GM12878 (cell line): ENCODE data around the gene HMCES. TPM values are rescaled to one million over a fixed set of nuclear protein-coding genes. Genes with fewer than 3 reads are reported as not detected.

ENCODE experiments used
- BACH1 ChIP-seq: fragments of 450-650 bp; IDR thresholded peaks from 2 replicates; pipeline ENCODE4 v1.6.1; 2017; ENCODE audit warnings: mild to moderate bottlenecking, borderline replicate concordance
- BCL11A ChIP-seq: IDR thresholded peaks from 2 replicates; pipeline ENCODE4 v1.6.1; 2011; ENCODE audit warnings: low read depth, low read length
- BHLHE40 ChIP-seq, 2 experiments: fragments of 450-650 bp in 1 of 2; IDR thresholded peaks; 2 replicates each; pipeline ENCODE4 v1.6.1; 2011 to 2017; ENCODE audit warnings: low read depth in 2 of 2, borderline replicate concordance in 1 of 2, improper control_type of control experiment in 1 of 2, low read length in 1 of 2, mild to moderate bottlenecking in 1 of 2
- BMI1 ChIP-seq: fragments of 450-650 bp; IDR thresholded peaks from 2 replicates; pipeline ENCODE4 v1.6.1; 2016; ENCODE audit warnings: mild to moderate bottlenecking, moderate library complexity, borderline replicate concordance
- CHD1 ChIP-seq: IDR thresholded peaks from 2 replicates; pipeline ENCODE4 v1.6.1; 2012; ENCODE audit warnings: low read depth, low read length, improper control_type of control experiment
- CREM ChIP-seq: IDR thresholded peaks from 2 replicates; pipeline ENCODE4 v1.6.1; 2014; ENCODE audit warnings: antibody characterized with exemption, low read depth
- DPF2 ChIP-seq: fragments of 450-650 bp; IDR thresholded peaks from 2 replicates; pipeline ENCODE4 v1.6.1; 2017; ENCODE audit warnings: mild to moderate bottlenecking
- EP300 ChIP-seq, 2 experiments: fragments of 150-350 bp in 1 of 2; IDR thresholded peaks; 2 replicates each; pipeline ENCODE4 v1.6.1; 2011 to 2012; ENCODE audit warnings: low read depth in 2 of 2, low read length in 2 of 2, borderline replicate concordance in 1 of 2, improper control_type of control experiment in 1 of 2, inconsistent platforms in 1 of 2; ENCODE audit not compliant: control insufficient read depth in 1 of 2
- ETV6 ChIP-seq, 2 experiments: fragments of 450-650 bp in 1 of 2; IDR thresholded peaks in 1 of 2; conservative IDR thresholded peaks in 1 of 2; 2 replicates each; pipeline ENCODE4 v1.6.1; 2014; ENCODE audit warnings: antibody characterized with exemption in 1 of 2, borderline replicate concordance in 1 of 2, low read depth in 1 of 2, mild to moderate bottlenecking in 1 of 2, moderate library complexity in 1 of 2
- FOS ChIP-seq: IDR thresholded peaks from 3 replicates; pipeline ENCODE4 v1.6.1; 2011; ENCODE audit warnings: borderline replicate concordance; ENCODE audit not compliant: insufficient read length; ENCODE audit errors: extremely low read depth
- FOXM1 ChIP-seq: IDR thresholded peaks from 2 replicates; pipeline ENCODE4 v1.6.1; 2012; ENCODE audit warnings: low read depth, mild to moderate bottlenecking, inconsistent platforms, low read length, moderate library complexity
- GABPA ChIP-seq: IDR thresholded peaks from 2 replicates; pipeline ENCODE4 v1.6.1; 2014; ENCODE audit warnings: antibody characterized with exemption, low read depth, mild to moderate bottlenecking, inconsistent platforms
- IKZF2 ChIP-seq, 2 experiments: fragments of 450-650 bp; IDR thresholded peaks; 2 replicates each; pipeline ENCODE4 v1.6.1; 2017; ENCODE audit warnings: mild to moderate bottlenecking in 2 of 2, moderate library complexity in 2 of 2
- JUNB ChIP-seq: IDR thresholded peaks from 2 replicates; pipeline ENCODE4 v1.6.1; 2016; ENCODE audit warnings: antibody characterized with exemption, mild to moderate bottlenecking
- MEF2A ChIP-seq: IDR thresholded peaks from 2 replicates; pipeline ENCODE4 v1.6.1; 2011; ENCODE audit warnings: low read depth, mild to moderate bottlenecking, low read length, moderate library complexity; ENCODE audit not compliant: insufficient read depth
- MYB ChIP-seq: fragments of 150-350 bp; IDR thresholded peaks from 2 replicates; pipeline ENCODE4 v1.6.1; 2014; ENCODE audit warnings: mild to moderate bottlenecking, low read depth, low read length, borderline replicate concordance
- NFIC ChIP-seq: IDR thresholded peaks from 2 replicates; pipeline ENCODE4 v1.6.1; 2012; ENCODE audit warnings: low read depth, mild to moderate bottlenecking, inconsistent platforms, low read length, moderate library complexity
- SP1 ChIP-seq: IDR thresholded peaks from one replicate; pipeline ENCODE4 v1.6.1; 2011; ENCODE audit warnings: low read depth, low read length
- TCF3 ChIP-seq: IDR thresholded peaks from 2 replicates; pipeline ENCODE4 v1.6.1; 2012; ENCODE audit warnings: low read depth, mild to moderate bottlenecking, low read length, borderline replicate concordance; ENCODE audit not compliant: insufficient read depth
- ZBED1 ChIP-seq: IDR thresholded peaks from 2 replicates; pipeline ENCODE4 v1.6.1; 2016; ENCODE audit warnings: borderline replicate concordance
- polyA plus RNA-seq, 11 experiments: library from polyadenylated mRNA; depleted of rRNA in 4 of 11; unstranded in 6 of 11; stranded (reverse) in 5 of 11; fragments of >200 nt; fragmentation: Nextera tagmentation in 4 of 11; fragmentation: Illumina TruSeq in 1 of 11; extraction: Ambion mirVana in 4 of 11; extraction: Trizol in 1 of 11; gene quantifications; 1 replicate in 1 of 11; 2 replicates in 10 of 11; pipeline versions ENCODE4 v1.2.1 to v1.2.3, GENCODE V29; 2011 to 2016; ENCODE audit warnings: inconsistent platforms in 2 of 11, missing spikeins in 2 of 11, low read depth in 1 of 11
- total RNA-seq, 4 experiments: library from RNA; depleted of rRNA in 3 of 4; stranded (reverse); fragments of >200 nt in 3 of 4; fragmentation: Illumina TruSeq in 1 of 4; extraction: Trizol in 1 of 4; gene quantifications; 2 replicates each; pipeline versions ENCODE4 v1.2.1 to v1.2.3, GENCODE V29; 2013 to 2021
- TF ChIP-seq, protein P1 (sequence below): fragments of 450-650 bp; IDR thresholded peaks from 2 replicates; pipeline ENCODE4 v1.6.1; 2017; ENCODE audit warnings: low read depth, mild to moderate bottlenecking, moderate library complexity
- TF ChIP-seq, protein P2 (sequence below): IDR thresholded peaks from 2 replicates; pipeline ENCODE4 v1.6.1; 2011; ENCODE audit warnings: low read depth, low read length, improper control_type of control experiment, borderline replicate concordance
- TF ChIP-seq, protein P3 (sequence below): IDR thresholded peaks from 2 replicates; pipeline ENCODE4 v1.6.1; 2011; ENCODE audit warnings: mild to moderate bottlenecking, low read depth, low read length, moderate library complexity; ENCODE audit not compliant: insufficient replicate concordance
- TF ChIP-seq, protein P4 (sequence below): IDR thresholded peaks from 2 replicates; pipeline ENCODE4 v1.6.1; 2012; ENCODE audit warnings: mild to moderate bottlenecking, low read depth, low read length

The HMCES gene
- total and polyA plus RNA-seq, 10 of the 15 experiments (the other 5 are each of a cell fraction or from before 2014, with no cell fraction given), result 12.4 to 49.8 (median 27.0) TPM

DNA sequence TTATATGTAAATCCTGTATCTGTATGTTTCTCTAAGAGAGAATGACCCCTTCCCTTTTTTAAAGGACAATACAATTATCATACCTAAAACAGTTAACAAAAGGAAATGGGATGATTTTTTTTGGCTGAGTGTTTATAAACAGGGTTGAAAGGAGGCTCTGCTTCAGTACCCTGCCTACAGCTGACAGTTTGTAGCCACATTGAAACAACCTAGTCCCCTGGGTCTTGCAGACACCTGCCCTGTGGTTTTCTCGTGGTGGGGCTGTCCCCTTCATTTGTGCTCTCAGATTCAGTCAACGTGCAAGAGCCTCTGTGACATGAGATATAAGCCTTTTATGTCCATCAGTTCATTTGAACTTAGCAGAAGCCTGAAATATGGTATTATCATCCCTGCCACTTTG, 2.3 kb upstream of the HMCES start (continued):
- TF ChIP-seq EP300 (IDR thresholded peaks at IDR 0.05; ENCODE audit: borderline replicate concordance in 1 of 2, control insufficient read depth in 1 of 2, low read depth in 2 of 2, low read length in 2 of 2) (peak; percentile 92 to 97), SP1 (peak; percentile 52), ZBED1 (peak; percentile 89; the same call in 1 of the 2 replicates), ETV6 (conservative IDR thresholded peaks at IDR 0.05 in 1 of 2, IDR thresholded peaks at IDR 0.05 in 1 of 2; ENCODE audit: borderline replicate concordance in 1 of 2, low read depth in 1 of 2) (peak in 1 of 2 experiments; percentile 82; a peak in 2 of 4 replicates), NFIC (peak; percentile 85), CHD1 (no peak), BMI1 (peak; percentile 54; the same call in 1 of the 2 replicates), JUNB (peak; percentile 57), FOXM1 (peak; percentile 87; the same call in 1 of the 2 replicates), MYB (peak; percentile 89), BCL11A (peak; percentile 90), CREM (peak; percentile 86), GABPA (0 out of 2 replicates have a peak, but pooled peaks have one; percentile 41), FOS (no peak), DPF2 (peak; percentile 83), BHLHE40 (IDR thresholded peaks at IDR 0.05; ENCODE audit: borderline replicate concordance in 1 of 2, low read depth in 2 of 2, low read length in 1 of 2) (peak; percentile 91), IKZF2 (IDR thresholded peaks at IDR 0.05) (peak; percentile 80 to 81; a peak in 3 of 4 replicates), MEF2A (peak; percentile 77; the same call in 1 of the 2 replicates), BACH1 (peak; percentile 80; the same call in 1 of the 2 replicates), TCF3 (peak; percentile 99)
- TF ChIP-seq, protein P1, sequence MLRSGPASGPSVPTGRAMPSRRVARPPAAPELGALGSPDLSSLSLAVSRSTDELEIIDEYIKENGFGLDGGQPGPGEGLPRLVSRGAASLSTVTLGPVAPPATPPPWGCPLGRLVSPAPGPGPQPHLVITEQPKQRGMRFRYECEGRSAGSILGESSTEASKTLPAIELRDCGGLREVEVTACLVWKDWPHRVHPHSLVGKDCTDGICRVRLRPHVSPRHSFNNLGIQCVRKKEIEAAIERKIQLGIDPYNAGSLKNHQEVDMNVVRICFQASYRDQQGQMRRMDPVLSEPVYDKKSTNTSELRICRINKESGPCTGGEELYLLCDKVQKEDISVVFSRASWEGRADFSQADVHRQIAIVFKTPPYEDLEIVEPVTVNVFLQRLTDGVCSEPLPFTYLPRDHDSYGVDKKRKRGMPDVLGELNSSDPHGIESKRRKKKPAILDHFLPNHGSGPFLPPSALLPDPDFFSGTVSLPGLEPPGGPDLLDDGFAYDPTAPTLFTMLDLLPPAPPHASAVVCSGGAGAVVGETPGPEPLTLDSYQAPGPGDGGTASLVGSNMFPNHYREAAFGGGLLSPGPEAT, result peak; percentile 87
- TF ChIP-seq, protein P2, sequence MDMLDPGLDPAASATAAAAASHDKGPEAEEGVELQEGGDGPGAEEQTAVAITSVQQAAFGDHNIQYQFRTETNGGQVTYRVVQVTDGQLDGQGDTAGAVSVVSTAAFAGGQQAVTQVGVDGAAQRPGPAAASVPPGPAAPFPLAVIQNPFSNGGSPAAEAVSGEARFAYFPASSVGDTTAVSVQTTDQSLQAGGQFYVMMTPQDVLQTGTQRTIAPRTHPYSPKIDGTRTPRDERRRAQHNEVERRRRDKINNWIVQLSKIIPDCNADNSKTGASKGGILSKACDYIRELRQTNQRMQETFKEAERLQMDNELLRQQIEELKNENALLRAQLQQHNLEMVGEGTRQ, result no peak
- TF ChIP-seq, protein P3, sequence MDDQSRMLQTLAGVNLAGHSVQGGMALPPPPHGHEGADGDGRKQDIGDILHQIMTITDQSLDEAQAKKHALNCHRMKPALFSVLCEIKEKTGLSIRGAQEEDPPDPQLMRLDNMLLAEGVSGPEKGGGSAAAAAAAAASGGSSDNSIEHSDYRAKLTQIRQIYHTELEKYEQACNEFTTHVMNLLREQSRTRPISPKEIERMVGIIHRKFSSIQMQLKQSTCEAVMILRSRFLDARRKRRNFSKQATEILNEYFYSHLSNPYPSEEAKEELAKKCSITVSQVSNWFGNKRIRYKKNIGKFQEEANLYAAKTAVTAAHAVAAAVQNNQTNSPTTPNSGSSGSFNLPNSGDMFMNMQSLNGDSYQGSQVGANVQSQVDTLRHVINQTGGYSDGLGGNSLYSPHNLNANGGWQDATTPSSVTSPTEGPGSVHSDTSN, result peak; percentile 51
- TF ChIP-seq, protein P4, sequence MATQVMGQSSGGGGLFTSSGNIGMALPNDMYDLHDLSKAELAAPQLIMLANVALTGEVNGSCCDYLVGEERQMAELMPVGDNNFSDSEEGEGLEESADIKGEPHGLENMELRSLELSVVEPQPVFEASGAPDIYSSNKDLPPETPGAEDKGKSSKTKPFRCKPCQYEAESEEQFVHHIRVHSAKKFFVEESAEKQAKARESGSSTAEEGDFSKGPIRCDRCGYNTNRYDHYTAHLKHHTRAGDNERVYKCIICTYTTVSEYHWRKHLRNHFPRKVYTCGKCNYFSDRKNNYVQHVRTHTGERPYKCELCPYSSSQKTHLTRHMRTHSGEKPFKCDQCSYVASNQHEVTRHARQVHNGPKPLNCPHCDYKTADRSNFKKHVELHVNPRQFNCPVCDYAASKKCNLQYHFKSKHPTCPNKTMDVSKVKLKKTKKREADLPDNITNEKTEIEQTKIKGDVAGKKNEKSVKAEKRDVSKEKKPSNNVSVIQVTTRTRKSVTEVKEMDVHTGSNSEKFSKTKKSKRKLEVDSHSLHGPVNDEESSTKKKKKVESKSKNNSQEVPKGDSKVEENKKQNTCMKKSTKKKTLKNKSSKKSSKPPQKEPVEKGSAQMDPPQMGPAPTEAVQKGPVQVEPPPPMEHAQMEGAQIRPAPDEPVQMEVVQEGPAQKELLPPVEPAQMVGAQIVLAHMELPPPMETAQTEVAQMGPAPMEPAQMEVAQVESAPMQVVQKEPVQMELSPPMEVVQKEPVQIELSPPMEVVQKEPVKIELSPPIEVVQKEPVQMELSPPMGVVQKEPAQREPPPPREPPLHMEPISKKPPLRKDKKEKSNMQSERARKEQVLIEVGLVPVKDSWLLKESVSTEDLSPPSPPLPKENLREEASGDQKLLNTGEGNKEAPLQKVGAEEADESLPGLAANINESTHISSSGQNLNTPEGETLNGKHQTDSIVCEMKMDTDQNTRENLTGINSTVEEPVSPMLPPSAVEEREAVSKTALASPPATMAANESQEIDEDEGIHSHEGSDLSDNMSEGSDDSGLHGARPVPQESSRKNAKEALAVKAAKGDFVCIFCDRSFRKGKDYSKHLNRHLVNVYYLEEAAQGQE, result no peak
